Neuronal stem cell (in vitro differentiated cells): ENCODE data around the gene ZFP62.

ENCODE experiments used
- DNase-seq: peaks from one replicate; pipeline ENCODE4 v3.0.0-alpha.2; 2013; ENCODE audit warnings: low spot score
- H2AFZ ChIP-seq: one replicate; pipeline ENCODE4 v1.6.1; 2013; ENCODE audit warnings: mild to moderate bottlenecking, low read length, inconsistent platforms
- H2AK5ac ChIP-seq: 2 replicates; pipeline ENCODE4 v1.6.1; 2013; ENCODE audit warnings: low read depth, mild to moderate bottlenecking, inconsistent platforms, low read length, moderate library complexity, mixed read lengths
- H2BK120ac ChIP-seq: 2 replicates; pipeline ENCODE4 v1.6.1; 2013; ENCODE audit warnings: low read depth, mild to moderate bottlenecking, inconsistent platforms, low read length, moderate library complexity, mixed read lengths
- H2BK12ac ChIP-seq: one replicate; pipeline ENCODE4 v1.6.1; 2013; ENCODE audit warnings: low read length, inconsistent platforms
- H2BK15ac ChIP-seq: 2 replicates; pipeline ENCODE4 v1.6.1; 2013; ENCODE audit warnings: mild to moderate bottlenecking, low read length, inconsistent platforms, mixed read lengths
- H2BK5ac ChIP-seq: one replicate; pipeline ENCODE4 v1.6.1; 2013; ENCODE audit warnings: inconsistent platforms, mild to moderate bottlenecking, low read length, moderate library complexity
- H3K14ac ChIP-seq: one replicate; pipeline ENCODE4 v1.6.1; 2013; ENCODE audit warnings: low read length, inconsistent platforms
- H3K18ac ChIP-seq: 2 replicates; pipeline ENCODE4 v1.6.1; 2013; ENCODE audit warnings: low read length, inconsistent platforms
- H3K23ac ChIP-seq: 2 replicates; pipeline ENCODE4 v1.6.1; 2013; ENCODE audit warnings: low read depth, mild to moderate bottlenecking, mixed read lengths, low read length, inconsistent platforms; ENCODE audit not compliant: poor library complexity
- H3K27ac ChIP-seq: replicated peaks from 3 replicates; pipeline ENCODE4 v1.5.1; 2013; ENCODE audit warnings: low read length, inconsistent platforms
- H3K27me3 ChIP-seq, 3 experiments: 2 replicates each; pipeline ENCODE4 v1.6.1; 2013; ENCODE audit warnings: low read length in 3 of 3, mild to moderate bottlenecking in 2 of 3, inconsistent platforms in 1 of 3, low read depth in 1 of 3, mixed read lengths in 1 of 3, moderate library complexity in 1 of 3; ENCODE audit not compliant: control insufficient read depth in 3 of 3, insufficient read depth in 3 of 3
- H3K36me3 ChIP-seq, 2 donors: replicated peaks in 1 of 2; 2 replicates each; pipeline ENCODE4 v1.6.1; 2013; ENCODE audit warnings: low read length in 2 of 2; ENCODE audit not compliant: control insufficient read depth in 2 of 2, insufficient read depth in 2 of 2
- H3K4ac ChIP-seq: 2 replicates; pipeline ENCODE4 v1.6.1; 2013; ENCODE audit warnings: inconsistent platforms, mild to moderate bottlenecking, low read length, moderate library complexity
- H3K4me1 ChIP-seq, 2 donors: 1 replicate in 1 of 2; 2 replicates in 1 of 2; pipeline ENCODE4 v1.6.1; 2013; ENCODE audit warnings: low read length in 2 of 2, low read depth in 1 of 2; ENCODE audit not compliant: control insufficient read depth in 2 of 2, insufficient read depth in 1 of 2
- H3K4me2 ChIP-seq: one replicate; pipeline ENCODE4 v1.6.1; 2013; ENCODE audit warnings: mild to moderate bottlenecking, low read length, inconsistent platforms; ENCODE audit not compliant: insufficient read depth, poor library complexity, severe bottlenecking
- H3K4me3 ChIP-seq, 2 donors: 2 replicates each; pipeline ENCODE4 v1.5.1; 2013; ENCODE audit warnings: low read length in 2 of 2, mild to moderate bottlenecking in 2 of 2, inconsistent platforms in 1 of 2, moderate library complexity in 1 of 2
- H3K79me1 ChIP-seq: one replicate; pipeline ENCODE4 v1.6.1; 2013; ENCODE audit warnings: low read depth, mild to moderate bottlenecking, inconsistent platforms, low read length, moderate library complexity
- H3K9ac ChIP-seq: one replicate; pipeline ENCODE4 v1.6.1; 2013; ENCODE audit warnings: mild to moderate bottlenecking, low read depth, low read length, inconsistent platforms; ENCODE audit not compliant: poor library complexity
- H3K9me3 ChIP-seq, 2 donors: replicated peaks in 1 of 2; 2 replicates each; pipeline versions ENCODE3 to v1.6.1; 2013; ENCODE audit warnings: low read length in 2 of 2, mild to moderate bottlenecking in 2 of 2, inconsistent platforms in 1 of 2, low read depth in 1 of 2, mixed read lengths in 1 of 2, moderate library complexity in 1 of 2; ENCODE audit not compliant: control insufficient read depth in 2 of 2, insufficient read depth in 1 of 2
- H4K8ac ChIP-seq: one replicate; pipeline ENCODE4 v1.6.1; 2013; ENCODE audit warnings: low read depth, mild to moderate bottlenecking, inconsistent platforms, low read length, moderate library complexity
- H4K91ac ChIP-seq: one replicate; pipeline ENCODE4 v1.6.1; 2013; ENCODE audit warnings: low read length, low read depth, mild to moderate bottlenecking, inconsistent platforms; ENCODE audit not compliant: poor library complexity
- WGBS, 2 donors: extraction: QIAGEN DNeasy Blood & Tissue Kit; methylation state at CpG; one replicate each; pipeline ENCODE4 v1.1.7; 2013; ENCODE audit warnings: missing lambda C conversion rate in 2 of 2, mixed read lengths in 1 of 2; ENCODE audit not compliant: insufficient read length in 2 of 2, insufficient replicate concordance in 1 of 2; ENCODE audit errors: extremely low coverage in 2 of 2; 5-methylcytosine and 5-hydroxymethylcytosine counted together

The ZFP62 gene

GRCh38 chr5:180849827-180850226 is 11.2 kb downstream of the ZFP62 start:
- Histone ChIP-seq H3K4ac (no peak overlapping the region), H2AK5ac (no peak overlapping the region), H3K9ac (no peak overlapping the region), H3K18ac (no peak overlapping the region), H3K4me1 (no peaks in the 10 kb centered on the region), H2AFZ (no peak overlapping the region), H3K27ac (no peak overlapping the region), H3K4me3 (no peak overlapping the region), H3K36me3 (peaks cover 31 to 91% of the 10 kb centered on the region in 2 donors), H4K91ac (no peak overlapping the region), H3K27me3 (peaks cover 0 to 2% (median 0%) of the 10 kb centered on the region in 3 experiments), H3K4me2 (no peak overlapping the region), H4K8ac (no peak overlapping the region), H3K9me3 (peaks cover 52 to 76% of the 10 kb centered on the region in 2 donors), H2BK5ac (no peak overlapping the region), H3K14ac (no peak overlapping the region), H3K79me1 (peaks cover 3% of the 10 kb centered on the region), H2BK120ac (no peak overlapping the region), H2BK12ac (no peak overlapping the region), H2BK15ac (no peak overlapping the region), H3K23ac (no peak overlapping the region)
- WGBS, 2 donors, result no CpG with 5 or more reads among the region's 4 CpGs
- DNase-seq, result no peak

DNA sequence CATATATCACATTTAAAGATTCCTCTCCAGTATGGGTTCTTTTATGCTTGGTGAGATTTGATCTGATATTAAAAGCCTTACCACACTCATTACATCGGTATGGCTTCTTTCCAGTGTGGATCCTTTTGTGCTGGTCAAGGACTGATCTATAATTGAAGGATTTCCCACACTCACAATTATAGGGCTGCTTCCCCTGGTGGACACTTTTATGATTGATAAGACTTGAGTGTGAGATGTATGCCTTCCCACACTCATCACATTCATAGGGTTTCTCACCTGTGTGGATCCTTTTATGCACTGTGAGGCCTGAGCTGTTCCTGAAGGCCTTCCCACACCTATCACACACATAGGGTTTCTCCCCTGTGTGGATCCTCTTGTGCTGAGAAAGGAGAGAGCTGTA is 12.2 kb downstream of the ZFP62 start:
- no peak overlapping the region for H2AFZ ChIP-seq
- no peak overlapping the region for H3K14ac ChIP-seq
- no peak for DNase-seq
- no peak overlapping the region for H2BK15ac ChIP-seq
- H3K4me1 ChIP-seq, result no peaks in the 10 kb centered on the region
- peaks cover 31 to 82% of the 10 kb centered on the region in 2 donors for H3K36me3 ChIP-seq
- H2BK5ac ChIP-seq, result no peak overlapping the region
- no peak overlapping the region for H3K4me2 ChIP-seq
- H3K23ac ChIP-seq, result no peak overlapping the region
- H2BK12ac ChIP-seq, result no peak overlapping the region
- no peak overlapping the region for H3K4me3 ChIP-seq
- no peak overlapping the region for H4K91ac ChIP-seq
- no peak overlapping the region for H3K9ac ChIP-seq
- peaks cover 52 to 76% of the 10 kb centered on the region in 2 donors for H3K9me3 ChIP-seq
- no peak overlapping the region for H2AK5ac ChIP-seq
- H3K27ac ChIP-seq, result no peak overlapping the region
- H3K27me3 ChIP-seq, result peaks cover 0 to 2% (median 0%) of the 10 kb centered on the region in 3 experiments
- H3K4ac ChIP-seq, result no peak overlapping the region
- no CpG with 5 or more reads among the region's 1 CpG for WGBS, 2 donors
- no peak overlapping the region for H4K8ac ChIP-seq
- H2BK120ac ChIP-seq, result no peak overlapping the region
- peaks cover 3% of the 10 kb centered on the region for H3K79me1 ChIP-seq
- no peak overlapping the region for H3K18ac ChIP-seq

DNA sequence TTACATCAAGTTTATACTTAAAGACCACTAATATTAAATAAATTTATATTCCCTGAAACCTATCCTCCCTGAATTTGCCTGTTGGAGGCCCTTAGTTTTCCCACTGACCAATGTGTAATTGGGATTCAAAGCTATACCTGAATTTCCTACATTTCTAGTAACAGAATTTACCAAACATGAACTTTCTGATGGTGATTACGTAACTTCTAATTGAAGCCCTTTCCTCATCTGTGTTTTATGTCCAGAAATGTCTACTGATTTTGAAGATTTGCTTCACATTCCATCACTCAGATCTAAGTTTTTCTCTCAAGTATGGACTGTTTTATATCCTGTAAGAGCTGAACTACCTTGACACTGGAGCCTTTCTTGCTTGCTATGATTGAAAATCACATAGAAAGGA is 12.8 kb downstream of the ZFP62 start:
- no peak overlapping the region for H2AK5ac ChIP-seq
- no peak overlapping the region for H2AFZ ChIP-seq
- H3K9me3 ChIP-seq, result peaks cover 52 to 71% of the 10 kb centered on the region in 2 donors
- no peak overlapping the region for H2BK5ac ChIP-seq
- no peak overlapping the region for H3K27ac ChIP-seq
- WGBS, 2 donors, result no CpG with 5 or more reads among the region's 1 CpG
- H2BK12ac ChIP-seq, result no peak overlapping the region
- DNase-seq, result no peak
- no peak overlapping the region for H3K14ac ChIP-seq
- no peaks in the 10 kb centered on the region for H3K4me1 ChIP-seq
- peaks cover 3% of the 10 kb centered on the region for H3K79me1 ChIP-seq
- H3K27me3 ChIP-seq, result peaks cover 0 to 2% (median 0%) of the 10 kb centered on the region in 3 experiments
- H3K4me2 ChIP-seq, result no peak overlapping the region
- no peak overlapping the region for H3K18ac ChIP-seq
- no peak overlapping the region for H2BK15ac ChIP-seq
- H2BK120ac ChIP-seq, result no peak overlapping the region
- H4K91ac ChIP-seq, result no peak overlapping the region
- no peak overlapping the region for H3K4me3 ChIP-seq
- H3K9ac ChIP-seq, result no peak overlapping the region
- H4K8ac ChIP-seq, result no peak overlapping the region
- H3K36me3 ChIP-seq, result peaks cover 31 to 76% of the 10 kb centered on the region in 2 donors
- H3K4ac ChIP-seq, result no peak overlapping the region
- no peak overlapping the region for H3K23ac ChIP-seq

- H3K36me3 ChIP-seq, result peaks cover 31 to 64% of the 10 kb centered on the region in 2 donors
- no peak overlapping the region for H2BK12ac ChIP-seq
- no peak overlapping the region for H2AFZ ChIP-seq
- no peak overlapping the region for H3K14ac ChIP-seq
- peaks cover 52 to 62% of the 10 kb centered on the region in 2 donors for H3K9me3 ChIP-seq
- H3K23ac ChIP-seq, result no peak overlapping the region
- no peak overlapping the region for H3K27ac ChIP-seq
- WGBS, 2 donors, result no CpG with 5 or more reads among the region's 3 CpGs
- no peak overlapping the region for H2BK120ac ChIP-seq
- H2BK5ac ChIP-seq, result no peak overlapping the region
- peaks cover 0 to 2% (median 0%) of the 10 kb centered on the region in 3 experiments for H3K27me3 ChIP-seq
- H2AK5ac ChIP-seq, result no peak overlapping the region
- no peak overlapping the region for H3K4me2 ChIP-seq
- no peak for DNase-seq
- no peak overlapping the region for H3K18ac ChIP-seq
- no peak overlapping the region for H2BK15ac ChIP-seq
- H3K4me3 ChIP-seq, result no peak overlapping the region
- no peaks in the 10 kb centered on the region for H3K4me1 ChIP-seq
- H3K4ac ChIP-seq, result no peak overlapping the region
- no peak overlapping the region for H3K9ac ChIP-seq
- H4K8ac ChIP-seq, result no peak overlapping the region
- H4K91ac ChIP-seq, result no peak overlapping the region
- H3K79me1 ChIP-seq, result peaks cover 3% of the 10 kb centered on the region
Measured at GRCh38 chr5:180847026-180847425, 14.1 kb downstream of the ZFP62 start.
